NCI-H1048 (cell line): Measurements from ENCODE around the gene YJEFN3.

ENCODE experiments used
- DNase-seq: peaks from one replicate; lab custom pipeline; 2025; lab: John Stamatoyannopoulos, UW

YJEFN3 gene

GRCh38 chr19:19554074-19555023 lies 25.6 kb downstream of the YJEFN3 start:
- no peak for DNase-seq

- DNase-seq, result no peak
Measured at GRCh38 chr19:19558055-19558454, 29.3 kb downstream of the YJEFN3 start.

GRCh38 chr19:19558636-19559035 lies 29.9 kb downstream of the YJEFN3 start:
- DNase-seq, result no peak

GRCh38 chr19:19559931-19560330 lies 31.2 kb downstream of the YJEFN3 start:
- no peak for DNase-seq

- DNase-seq, result no peak
Measured at GRCh38 chr19:19561946-19562664, 33.4 kb downstream of the YJEFN3 start.

GRCh38 chr19:19562665-19563347 lies 34.1 kb downstream of the YJEFN3 start:
- DNase-seq, result no peak

GRCh38 chr19:19563348-19563848 lies 34.7 kb downstream of the YJEFN3 start:
- no peak for DNase-seq

GRCh38 chr19:19566306-19566705 lies 37.6 kb downstream of the YJEFN3 start:
- no peak for DNase-seq

- no peak for DNase-seq
Measured at GRCh38 chr19:19567391-19567790, 38.7 kb downstream of the YJEFN3 start.

- DNase-seq, result no peak
Measured at GRCh38 chr19:19568802-19569756, 40.4 kb downstream of the YJEFN3 start.

- no peak for DNase-seq
Measured at GRCh38 chr19:19570571-19570970, 41.9 kb downstream of the YJEFN3 start.

- DNase-seq, result no peak
Measured at GRCh38 chr19:19571071-19571786, 42.5 kb downstream of the YJEFN3 start.

- no peak for DNase-seq
Measured at GRCh38 chr19:19575411-19575810, 46.7 kb downstream of the YJEFN3 start.

GRCh38 chr19:19578252-19578651 lies 49.5 kb downstream of the YJEFN3 start:
- no peak for DNase-seq

GRCh38 chr19:19579533-19580361 lies 51.0 kb downstream of the YJEFN3 start:
- no peak for DNase-seq

GRCh38 chr19:19580418-19580817 lies 51.7 kb downstream of the YJEFN3 start:
- no peak for DNase-seq

GRCh38 chr19:19581391-19581790 lies 52.7 kb downstream of the YJEFN3 start:
- no peak for DNase-seq

GRCh38 chr19:19582471-19582870 lies 53.8 kb downstream of the YJEFN3 start:
- DNase-seq, result no peak

GRCh38 chr19:19584356-19584755 lies 55.6 kb downstream of the YJEFN3 start:
- no peak for DNase-seq
